ENCODE measurements around the gene BMF. TPM values are rescaled to one million over a fixed set of nuclear protein-coding genes. Genes with fewer than 3 reads are reported as not detected.

Gene BMF
- total RNA-seq, 1 donor from 2014 or later = 46.6 TPM

- Mint-ChIP-seq H3K4me1 (ENCODE audit: unreplicated experiment) (peaks cover 59% of the 10 kb centered on the region), H3K27me3 (ENCODE audit: unreplicated experiment) (no peaks in the 10 kb centered on the region), H3K9me3 (ENCODE audit: unreplicated experiment) (no peaks in the 10 kb centered on the region), H3K4me3 (ENCODE audit: unreplicated experiment) (no peak overlapping the region), H3K27ac (ENCODE audit: unreplicated experiment) (peak overlapping the region; percentile 2), H3K36me3 (ENCODE audit: unreplicated experiment) (no peaks in the 10 kb centered on the region)
- DNase-seq (ENCODE audit: extremely low spot score, unreplicated experiment) = no peak
- no peak for TF ChIP-seq CTCF (IDR thresholded peaks at IDR 0.05)
These were observed 54.7 kb downstream of the BMF start for GRCh38 chr15:40053831-40054604.

- H3K9me3 Mint-ChIP-seq (ENCODE audit: unreplicated experiment) = no peaks in the 10 kb centered on the region
- no peaks in the 10 kb centered on the region for H3K36me3 Mint-ChIP-seq (ENCODE audit: unreplicated experiment)
- peaks cover 56% of the 10 kb centered on the region for H3K4me1 Mint-ChIP-seq (ENCODE audit: unreplicated experiment)
- no peak overlapping the region for H3K4me3 Mint-ChIP-seq (ENCODE audit: unreplicated experiment)
- peak; percentile 31 for TF ChIP-seq CTCF (IDR thresholded peaks at IDR 0.05)
- H3K27me3 Mint-ChIP-seq (ENCODE audit: unreplicated experiment) = no peaks in the 10 kb centered on the region
- no peak for DNase-seq (ENCODE audit: extremely low spot score, unreplicated experiment)
- H3K27ac Mint-ChIP-seq (ENCODE audit: unreplicated experiment) = peak overlapping the region; percentile 2
These were observed 55.4 kb downstream of the BMF start for GRCh38 chr15:40053079-40053830.

- no peak for TF ChIP-seq CTCF (IDR thresholded peaks at IDR 0.05)
- Mint-ChIP-seq H3K9me3 (ENCODE audit: unreplicated experiment) (no peaks in the 10 kb centered on the region), H3K27me3 (ENCODE audit: unreplicated experiment) (no peaks in the 10 kb centered on the region), H3K36me3 (ENCODE audit: unreplicated experiment) (no peaks in the 10 kb centered on the region), H3K4me1 (ENCODE audit: unreplicated experiment) (peaks cover 59% of the 10 kb centered on the region), H3K4me3 (ENCODE audit: unreplicated experiment) (no peak overlapping the region), H3K27ac (ENCODE audit: unreplicated experiment) (no peak overlapping the region)
- DNase-seq (ENCODE audit: extremely low spot score, unreplicated experiment) = no peak
These were observed 56.1 kb downstream of the BMF start for GRCh38 chr15:40052604-40053003.

GRCh38 chr15:40051616-40052415 lies 56.9 kb downstream of the BMF start:
- TF ChIP-seq CTCF (IDR thresholded peaks at IDR 0.05) = no peak
- Mint-ChIP-seq H3K27ac (ENCODE audit: unreplicated experiment) (no peak overlapping the region), H3K9me3 (ENCODE audit: unreplicated experiment) (no peaks in the 10 kb centered on the region), H3K36me3 (ENCODE audit: unreplicated experiment) (no peaks in the 10 kb centered on the region), H3K27me3 (ENCODE audit: unreplicated experiment) (no peaks in the 10 kb centered on the region), H3K4me1 (ENCODE audit: unreplicated experiment) (peaks cover 63% of the 10 kb centered on the region), H3K4me3 (ENCODE audit: unreplicated experiment) (no peak overlapping the region)
- DNase-seq (ENCODE audit: extremely low spot score, unreplicated experiment) = peak; percentile 65

All from osteocyte (in vitro differentiated cells).